ENCODE results near the gene RRAS. TPM values are rescaled to one million over a fixed set of nuclear protein-coding genes. Genes with fewer than 3 reads are reported as not detected.

Gene RRAS
- polyA plus RNA-seq, 1 of the 3 experiments (the other 2 are of a cell fraction): 141 TPM

DNA sequence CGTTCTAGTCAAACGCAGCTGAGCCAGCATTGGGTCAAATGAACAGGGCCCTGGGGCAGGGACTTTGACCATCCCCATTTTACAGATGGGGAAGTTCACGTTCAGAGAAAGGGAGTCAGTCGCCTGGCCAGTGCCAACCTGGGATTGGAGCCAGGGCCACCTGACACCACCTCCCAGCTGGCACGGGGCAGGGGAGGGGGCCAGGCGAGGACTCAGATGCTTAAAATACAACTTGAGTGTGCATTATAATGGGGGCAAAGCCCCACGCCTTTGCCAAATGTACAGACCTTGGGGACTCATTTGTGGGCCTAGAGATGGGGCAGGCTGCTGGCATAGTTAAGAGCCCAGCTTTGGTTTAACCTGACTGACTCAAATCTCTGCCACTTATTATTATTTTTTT lies 34.3 kb downstream of the RRAS start:
- no peak for DNase-seq
- no peaks in the 10 kb centered on the region for H3K27me3 ChIP-seq (ENCODE audit: insufficient read depth)
- no peaks in the 10 kb centered on the region for H3K9me3 ChIP-seq
- no peak overlapping the region for H3K27ac ChIP-seq (ENCODE audit: low read depth in 2 of 2, low read length in 1 of 2)
- H3K9me2 ChIP-seq: no peaks in the 10 kb centered on the region
- 82% methylated on average over 4 of the region's 7 CpGs for WGBS (ENCODE audit: low lambda C conversion rate)
- POLR2A ChIA-PET: no interaction called here
- peaks cover 14% of the 10 kb centered on the region for H3F3A ChIP-seq (replicated peaks; ENCODE audit: insufficient read depth)
- H4K20me1 ChIP-seq (ENCODE audit: insufficient read depth): peaks cover 71% of the 10 kb centered on the region
- H3K4me3 ChIP-seq (ENCODE audit: low read depth in 2 of 2, low read length in 1 of 2): no peak overlapping the region
- CTCF ChIA-PET: interaction anchor here (1.0 kb wide), 1 partner anchor 13 kb away, joined by 4 read pairs; no protein-coding TSS in a partner anchor
- TF ChIP-seq FOXJ3 (CRISPR knock-in tag; IDR thresholded peaks at IDR 0.05): no peak
- TF ChIP-seq EP300 (IDR thresholded peaks at IDR 0.05; ENCODE audit: borderline replicate concordance in 1 of 2, low read depth in 1 of 2, low read length in 1 of 2): no peak
- peaks cover 95% of the 10 kb centered on the region for H3K79me2 ChIP-seq (ENCODE audit: insufficient read depth)
- no peak overlapping the region for H3K9ac ChIP-seq
- no peaks in the 10 kb centered on the region for H3K4me1 ChIP-seq (ENCODE audit: control insufficient read depth in 1 of 2, insufficient read depth in 2 of 2, low read depth in 1 of 2, low read length in 1 of 2)
- peaks cover 16 to 56% of the 10 kb centered on the region in 2 experiments for H3K36me3 ChIP-seq (replicated peaks in 1 of 2; ENCODE audit: control insufficient read depth in 1 of 2, insufficient read depth in 2 of 2, low read length in 1 of 2)
- no peak overlapping the region for H3K4me2 ChIP-seq
- no peak overlapping the region for H2AFZ ChIP-seq (ENCODE audit: low read depth)

DNA sequence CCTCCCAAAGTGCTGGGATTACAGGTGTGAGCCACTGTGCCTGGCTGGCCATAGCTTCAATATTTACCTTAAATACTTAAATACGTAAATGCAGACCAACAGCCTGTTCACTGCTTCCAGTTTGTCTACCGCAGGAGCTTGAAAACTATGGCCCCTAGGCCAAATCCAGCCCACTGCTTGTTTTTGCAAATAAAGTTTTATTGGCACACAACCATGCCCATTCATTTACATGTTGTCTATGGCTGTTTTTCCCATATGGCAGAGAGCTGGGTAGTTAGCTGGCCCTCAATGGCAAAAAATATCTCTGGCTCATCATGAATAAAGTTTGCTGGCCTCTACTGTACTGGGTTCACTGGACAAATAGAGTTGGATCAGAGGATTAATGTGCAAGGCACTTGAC lies 37.1 kb downstream of the RRAS start:
- no peaks in the 10 kb centered on the region for H3K27me3 ChIP-seq (ENCODE audit: insufficient read depth)
- H3K9ac ChIP-seq: no peak overlapping the region
- ChIA-PET CTCF (interaction anchor here (1.3 kb wide), 1 partner anchor 32 kb away, joined by 5 read pairs; no protein-coding TSS in a partner anchor), POLR2A (no interaction called here)
- TF ChIP-seq RCOR1 (IDR thresholded peaks at IDR 0.05; ENCODE audit: low read length) (no peak), POLR2AphosphoS5 (IDR thresholded peaks at IDR 0.05; ENCODE audit: low read depth, low read length) (no peak)
- TF ChIP-seq, protein P1, sequence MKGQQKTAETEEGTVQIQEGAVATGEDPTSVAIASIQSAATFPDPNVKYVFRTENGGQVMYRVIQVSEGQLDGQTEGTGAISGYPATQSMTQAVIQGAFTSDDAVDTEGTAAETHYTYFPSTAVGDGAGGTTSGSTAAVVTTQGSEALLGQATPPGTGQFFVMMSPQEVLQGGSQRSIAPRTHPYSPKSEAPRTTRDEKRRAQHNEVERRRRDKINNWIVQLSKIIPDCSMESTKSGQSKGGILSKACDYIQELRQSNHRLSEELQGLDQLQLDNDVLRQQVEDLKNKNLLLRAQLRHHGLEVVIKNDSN (IDR thresholded peaks at IDR 0.05; ENCODE audit: borderline replicate concordance, low read depth): no peak
- H3K4me1 ChIP-seq (ENCODE audit: control insufficient read depth in 1 of 2, insufficient read depth in 2 of 2, low read depth in 1 of 2, low read length in 1 of 2): no peaks in the 10 kb centered on the region
- peaks cover 95% of the 10 kb centered on the region for H3K79me2 ChIP-seq (ENCODE audit: insufficient read depth)
- 100% methylated on average over 2 of the region's 2 CpGs for WGBS (ENCODE audit: low lambda C conversion rate)
- peaks cover 11% of the 10 kb centered on the region for H3F3A ChIP-seq (replicated peaks; ENCODE audit: insufficient read depth)
- no peak overlapping the region for H3K27ac ChIP-seq (ENCODE audit: low read depth in 2 of 2, low read length in 1 of 2)
- no peaks in the 10 kb centered on the region for H3K9me3 ChIP-seq
- H3K4me3 ChIP-seq (ENCODE audit: low read depth in 2 of 2, low read length in 1 of 2): no peak overlapping the region
- no peaks in the 10 kb centered on the region for H3K9me2 ChIP-seq
- peaks cover 73% of the 10 kb centered on the region for H4K20me1 ChIP-seq (ENCODE audit: insufficient read depth)
- H2AFZ ChIP-seq (ENCODE audit: low read depth): no peak overlapping the region
- DNase-seq: no peak
- H3K4me2 ChIP-seq: no peak overlapping the region
- H3K36me3 ChIP-seq (replicated peaks in 1 of 2; ENCODE audit: control insufficient read depth in 1 of 2, insufficient read depth in 2 of 2, low read length in 1 of 2): peaks cover 36 to 62% of the 10 kb centered on the region in 2 experiments

DNA sequence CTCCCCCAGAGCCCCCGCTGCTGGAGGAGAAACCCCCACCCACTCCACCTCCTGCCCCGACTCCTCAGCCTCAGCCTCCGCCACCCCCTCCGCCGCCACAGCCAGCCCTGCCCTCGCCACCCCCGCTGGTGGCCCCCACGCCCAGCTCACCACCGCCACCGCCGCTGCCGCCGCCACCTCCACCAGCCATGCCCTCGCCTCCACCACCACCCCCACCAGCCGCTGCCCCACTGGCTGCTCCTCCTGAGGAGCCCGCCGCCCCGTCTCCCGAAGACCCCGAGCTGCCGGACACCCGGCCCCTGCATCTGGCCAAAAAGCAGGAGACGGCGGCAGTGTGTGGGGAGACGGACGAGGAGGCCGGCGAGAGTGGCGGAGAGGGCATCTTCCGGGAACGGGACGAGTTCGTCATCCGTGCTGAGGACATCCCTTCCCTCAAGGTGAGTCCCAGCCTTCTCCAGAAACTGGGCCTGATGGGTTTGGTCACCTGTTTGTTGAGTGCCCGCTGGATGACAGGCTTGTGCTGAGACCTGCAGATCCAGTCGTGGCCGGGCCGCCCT lies 38.4 kb downstream of the RRAS start:
- Histone ChIP-seq H3K4me3 (ENCODE audit: low read depth in 2 of 2, low read length in 1 of 2) (no peak overlapping the region), H3K9ac (no peak overlapping the region), H3K4me2 (no peak overlapping the region), H3K36me3 (replicated peaks in 1 of 2; ENCODE audit: control insufficient read depth in 1 of 2, insufficient read depth in 2 of 2, low read length in 1 of 2) (peaks cover 48 to 50% of the 10 kb centered on the region in 2 experiments), H3K79me2 (ENCODE audit: insufficient read depth) (peaks cover 86% of the 10 kb centered on the region), H3K4me1 (ENCODE audit: control insufficient read depth in 1 of 2, insufficient read depth in 2 of 2, low read depth in 1 of 2, low read length in 1 of 2) (no peaks in the 10 kb centered on the region), H3F3A (replicated peaks; ENCODE audit: insufficient read depth) (peaks cover 8% of the 10 kb centered on the region), H4K20me1 (ENCODE audit: insufficient read depth) (peaks cover 61% of the 10 kb centered on the region), H3K27ac (ENCODE audit: low read depth in 2 of 2, low read length in 1 of 2) (no peak overlapping the region), H2AFZ (ENCODE audit: low read depth) (no peak overlapping the region), H3K9me2 (no peaks in the 10 kb centered on the region), H3K9me3 (no peaks in the 10 kb centered on the region), H3K27me3 (ENCODE audit: insufficient read depth) (no peaks in the 10 kb centered on the region)
- 95% methylated on average over 38 of the region's 38 CpGs for WGBS (ENCODE audit: low lambda C conversion rate)
- CTCF ChIA-PET: interaction anchor here (0.8 to 1.3 kb wide), 2 partner anchors 31 to 66 kb away, joined by 3 to 5 read pairs; no protein-coding TSS in a partner anchor
- no peak for DNase-seq
- TF ChIP-seq, protein P2, sequence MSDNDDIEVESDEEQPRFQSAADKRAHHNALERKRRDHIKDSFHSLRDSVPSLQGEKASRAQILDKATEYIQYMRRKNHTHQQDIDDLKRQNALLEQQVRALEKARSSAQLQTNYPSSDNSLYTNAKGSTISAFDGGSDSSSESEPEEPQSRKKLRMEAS (IDR thresholded peaks at IDR 0.05; ENCODE audit: low read depth): no peak
- TF ChIP-seq TEAD4 (IDR thresholded peaks at IDR 0.05; ENCODE audit: borderline replicate concordance, insufficient read depth): no peak
- no peak for TF ChIP-seq SMC3 (IDR thresholded peaks at IDR 0.05; ENCODE audit: low read depth, low read length)
- TF ChIP-seq, protein P3, sequence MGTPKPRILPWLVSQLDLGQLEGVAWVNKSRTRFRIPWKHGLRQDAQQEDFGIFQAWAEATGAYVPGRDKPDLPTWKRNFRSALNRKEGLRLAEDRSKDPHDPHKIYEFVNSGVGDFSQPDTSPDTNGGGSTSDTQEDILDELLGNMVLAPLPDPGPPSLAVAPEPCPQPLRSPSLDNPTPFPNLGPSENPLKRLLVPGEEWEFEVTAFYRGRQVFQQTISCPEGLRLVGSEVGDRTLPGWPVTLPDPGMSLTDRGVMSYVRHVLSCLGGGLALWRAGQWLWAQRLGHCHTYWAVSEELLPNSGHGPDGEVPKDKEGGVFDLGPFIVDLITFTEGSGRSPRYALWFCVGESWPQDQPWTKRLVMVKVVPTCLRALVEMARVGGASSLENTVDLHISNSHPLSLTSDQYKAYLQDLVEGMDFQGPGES (IDR thresholded peaks at IDR 0.05; ENCODE audit: low read depth, low read length): no peak
- TF ChIP-seq JUND (IDR thresholded peaks at IDR 0.05): no peak
- POLR2A ChIA-PET: interaction anchor here (0.9 kb wide), 1 partner anchor 9 kb away, joined by 3 read pairs; no protein-coding TSS in a partner anchor

Measured in SK-N-SH (cell line).